ENCODE measurements around the gene TOP2A. TPM values are rescaled to one million over a fixed set of nuclear protein-coding genes. Genes with fewer than 3 reads are reported as not detected.
A peak's percentile ranks its signal among the peaks of the same experiment; 100 is the strongest.

TOP2A gene
- total and polyA plus RNA-seq, 10 donors: 5.5 to 37.5 (median 13.5) TPM

DNA sequence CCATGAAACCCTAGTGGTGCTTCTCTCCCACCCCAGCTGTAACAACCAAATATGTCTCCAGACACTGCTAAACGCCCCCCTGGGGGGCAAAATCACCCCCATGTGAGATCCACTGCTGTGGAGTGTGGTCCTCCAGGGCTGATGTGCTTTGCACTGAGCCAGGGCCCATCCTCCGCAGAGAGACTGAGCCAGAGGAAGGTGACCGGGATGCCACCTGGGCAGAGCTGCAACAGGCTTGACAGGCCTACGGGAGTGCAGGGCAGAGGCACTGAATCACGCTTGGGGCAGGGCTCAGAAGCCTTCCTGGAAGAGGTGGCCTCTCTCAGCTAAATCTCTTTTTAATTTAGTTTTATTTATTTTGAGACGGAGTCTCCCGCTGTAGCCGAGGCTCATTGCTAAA, 57.6 kb downstream of the TOP2A start:
- TF ChIP-seq POLR2A (IDR thresholded peaks at IDR 0.05) (no peak), POLR2AphosphoS5 (IDR thresholded peaks at IDR 0.05) (no peak)
- TF ChIP-seq, protein P1, sequence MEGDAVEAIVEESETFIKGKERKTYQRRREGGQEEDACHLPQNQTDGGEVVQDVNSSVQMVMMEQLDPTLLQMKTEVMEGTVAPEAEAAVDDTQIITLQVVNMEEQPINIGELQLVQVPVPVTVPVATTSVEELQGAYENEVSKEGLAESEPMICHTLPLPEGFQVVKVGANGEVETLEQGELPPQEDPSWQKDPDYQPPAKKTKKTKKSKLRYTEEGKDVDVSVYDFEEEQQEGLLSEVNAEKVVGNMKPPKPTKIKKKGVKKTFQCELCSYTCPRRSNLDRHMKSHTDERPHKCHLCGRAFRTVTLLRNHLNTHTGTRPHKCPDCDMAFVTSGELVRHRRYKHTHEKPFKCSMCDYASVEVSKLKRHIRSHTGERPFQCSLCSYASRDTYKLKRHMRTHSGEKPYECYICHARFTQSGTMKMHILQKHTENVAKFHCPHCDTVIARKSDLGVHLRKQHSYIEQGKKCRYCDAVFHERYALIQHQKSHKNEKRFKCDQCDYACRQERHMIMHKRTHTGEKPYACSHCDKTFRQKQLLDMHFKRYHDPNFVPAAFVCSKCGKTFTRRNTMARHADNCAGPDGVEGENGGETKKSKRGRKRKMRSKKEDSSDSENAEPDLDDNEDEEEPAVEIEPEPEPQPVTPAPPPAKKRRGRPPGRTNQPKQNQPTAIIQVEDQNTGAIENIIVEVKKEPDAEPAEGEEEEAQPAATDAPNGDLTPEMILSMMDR (IDR thresholded peaks at IDR 0.05 in 8 of 11, conservative IDR thresholded peaks at IDR 0.05 in 3 of 11): no peak
- Histone ChIP-seq H3K4me1 (peaks cover 7 to 80% (median 43%) of the 10 kb centered on the region in 6 donors), H3K4me3 (no peak overlapping the region), H3K9me3 (no peaks in the 10 kb centered on the region), H3K27ac (no peak overlapping the region), H3K27me3 (replicated peaks in 1 of 7) (peaks cover 0 to 42% (median 6%) of the 10 kb centered on the region in 7 donors), H3K36me3 (peaks cover 0 to 25% (median 17%) of the 10 kb centered on the region in 6 donors)
- DNase-seq: peak; percentile 55
- intact Hi-C loops (cut with DNase I; ENCODE audit: low total_unique reads): loop anchor here (5.0 kb wide), 1 partner anchor 57 kb away; the partner anchor contains the start of gene TOP2A
- WGBS, 5 donors: 84 to 92% (median 85%) methylated on average over 8 of the region's 8 CpGs

DNA sequence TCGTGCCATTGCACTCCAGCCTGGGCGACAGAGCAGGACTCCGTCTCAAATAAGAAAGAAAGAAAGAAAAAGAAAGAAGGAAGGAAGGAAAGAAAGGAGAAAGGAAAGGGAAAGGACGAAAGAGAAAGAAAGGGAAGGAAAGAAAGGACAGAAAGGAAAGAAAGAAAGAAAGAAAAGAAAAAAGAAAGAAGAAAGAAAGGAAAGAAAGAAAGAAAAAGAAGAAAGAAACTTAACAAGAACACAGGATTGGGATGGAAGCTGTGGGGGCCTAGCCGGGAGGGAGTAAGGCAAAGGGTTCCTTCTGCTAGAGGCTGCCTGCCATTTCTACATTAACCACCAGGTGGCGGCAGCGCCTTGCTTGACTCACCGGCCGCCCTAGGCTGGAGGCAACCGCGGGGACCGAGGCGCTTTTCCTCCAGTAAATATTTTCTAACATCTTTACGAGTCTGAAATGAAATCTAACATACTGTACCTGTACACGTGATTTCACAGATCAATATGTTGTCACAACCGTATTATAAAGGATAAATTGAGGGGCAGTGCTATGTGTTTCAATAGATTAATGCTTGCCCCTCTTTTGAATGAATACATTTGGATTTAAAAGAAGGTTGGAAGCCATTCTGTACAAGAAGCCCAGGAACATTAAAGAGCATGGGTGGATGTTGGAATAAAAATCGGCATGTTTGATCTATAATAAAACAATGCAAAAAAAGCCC, 59.2 kb downstream of the TOP2A start:
- peak; percentile 67 to 73 (median 68) for TF ChIP-seq POLR2AphosphoS5 (IDR thresholded peaks at IDR 0.05)
- TF ChIP-seq POLR2A (IDR thresholded peaks at IDR 0.05): no peak
- TF ChIP-seq, protein P1 (IDR thresholded peaks at IDR 0.05 in 8 of 11, conservative IDR thresholded peaks at IDR 0.05 in 3 of 11): peak; percentile 97 to 100 (median 99)
- peak overlapping the region in 1 of 8 donors; percentile 19 for H3K4me3 ChIP-seq
- peaks cover 0 to 30% (median under 1%) of the 10 kb centered on the region in 7 donors for H3K27me3 ChIP-seq (replicated peaks in 1 of 7)
- 12 to 14% (median 12%) methylated on average over 17 of the region's 17 CpGs for WGBS, 5 donors
- H3K36me3 ChIP-seq: peaks cover 0 to 41% (median 32%) of the 10 kb centered on the region in 6 donors
- intact Hi-C loops (cut with DNase I; ENCODE audit: low total_unique reads): no loop called here
- peaks cover 5 to 81% (median 51%) of the 10 kb centered on the region in 6 donors for H3K4me1 ChIP-seq
- peak; percentile 97 for DNase-seq
- peak overlapping the region in 4 of 8 donors; percentile 42 to 97 (median 49) for H3K27ac ChIP-seq
- no peaks in the 10 kb centered on the region for H3K9me3 ChIP-seq

DNA sequence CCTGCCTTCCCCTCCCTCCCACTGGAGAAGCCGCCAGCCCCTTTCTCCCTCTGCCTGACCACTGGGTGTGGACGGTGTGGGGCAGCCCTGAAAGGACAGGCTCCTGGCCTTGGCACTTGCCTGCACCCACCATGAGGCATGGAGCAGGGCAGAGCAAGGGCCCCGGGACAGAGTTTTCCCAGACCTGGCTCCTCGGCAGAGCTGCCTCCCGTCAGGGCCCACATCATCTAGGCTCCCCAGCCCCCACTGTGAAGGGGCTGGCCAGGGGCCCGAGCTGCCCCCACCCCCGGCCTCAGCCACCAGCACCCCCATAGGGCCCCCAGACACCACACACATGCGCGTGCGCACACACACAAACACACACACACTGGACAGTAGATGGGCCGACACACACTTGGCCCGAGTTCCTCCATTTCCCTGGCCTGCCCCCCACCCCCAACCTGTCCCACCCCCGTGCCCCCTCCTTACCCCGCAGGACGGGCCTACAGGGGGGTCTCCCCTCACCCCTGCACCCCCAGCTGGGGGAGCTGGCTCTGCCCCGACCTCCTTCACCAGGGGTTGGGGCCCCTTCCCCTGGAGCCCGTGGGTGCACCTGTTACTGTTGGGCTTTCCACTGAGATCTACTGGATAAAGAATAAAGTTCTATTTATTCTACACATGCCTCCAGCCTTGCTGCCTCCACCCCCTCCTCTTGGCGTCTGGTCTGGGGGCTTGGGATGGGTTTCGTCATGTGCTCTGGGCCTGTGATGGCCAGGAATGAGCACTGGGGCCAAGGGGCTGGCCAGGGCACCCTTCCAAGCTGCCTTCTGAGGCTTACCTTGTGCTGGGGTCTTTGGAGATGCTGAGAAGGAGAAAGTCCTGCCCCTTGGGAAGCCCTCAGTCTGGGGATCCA, 60.5 kb downstream of the TOP2A start:
- peak; percentile 82 for DNase-seq
- no peak overlapping the region for H3K4me3 ChIP-seq

More for the DNA sequence above, 60.5 kb downstream of the TOP2A start:
- 76 to 93% (median 79%) methylated on average over 8 to 19 of the region's 19 CpGs for WGBS, 5 donors
- TF ChIP-seq POLR2A (IDR thresholded peaks at IDR 0.05): no peak
- peak in 1 of 3 donors; percentile 49 for TF ChIP-seq POLR2AphosphoS5 (IDR thresholded peaks at IDR 0.05)
- TF ChIP-seq, protein P1 (IDR thresholded peaks at IDR 0.05 in 8 of 11, conservative IDR thresholded peaks at IDR 0.05 in 3 of 11): peak in 1 of 11 experiments; percentile 5
- peaks cover 0 to 18% (median 0%) of the 10 kb centered on the region in 7 donors for H3K27me3 ChIP-seq (replicated peaks in 1 of 7)
- intact Hi-C loops (cut with DNase I; ENCODE audit: low total_unique reads): no loop called here
- peaks cover 5 to 82% (median 52%) of the 10 kb centered on the region in 6 donors for H3K4me1 ChIP-seq
- peaks cover 0 to 54% (median 42%) of the 10 kb centered on the region in 6 donors for H3K36me3 ChIP-seq
- no peaks in the 10 kb centered on the region for H3K9me3 ChIP-seq
- peak overlapping the region in 6 of 8 donors; percentile 14 to 97 (median 46) for H3K27ac ChIP-seq
